ENCODE data around the gene ZNF611. TPM values are rescaled to one million over a fixed set of nuclear protein-coding genes. Genes with fewer than 3 reads are reported as not detected.
"Not testable (repeated sequence)": the region's sequence is repeated elsewhere in the genome, so short reads cannot be mapped to it uniquely, and the experiment has no call there.

The ZNF611 gene
- total and polyA plus RNA-seq, 4 donors: 0.50 to 12.7 (median 2.7) TPM

DNA sequence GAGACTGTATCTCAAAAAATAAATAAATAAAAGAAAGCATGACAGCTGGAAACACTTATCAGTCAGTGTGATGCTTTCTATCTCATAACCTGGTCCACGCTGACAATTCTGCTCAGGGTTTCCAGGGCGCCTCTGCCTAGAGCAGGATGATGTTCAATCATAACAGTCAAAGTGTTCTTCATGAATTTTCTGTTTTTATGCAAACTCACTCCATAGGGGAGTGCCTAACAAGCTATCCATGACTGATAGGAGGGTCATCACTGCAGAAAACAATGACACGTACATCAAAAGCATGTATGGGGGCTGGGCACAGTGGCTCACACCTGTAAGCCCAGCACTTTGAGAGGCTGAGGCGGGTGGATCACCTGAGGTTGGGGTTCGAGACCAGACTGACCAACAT, 55.2 kb downstream of the ZNF611 start:
- Histone ChIP-seq H3K4me3 (ENCODE audit: low read depth in 1 of 3, low read length in 3 of 3) (no peak overlapping the region), H3K9ac (ENCODE audit: low read depth in 1 of 2, low read length in 2 of 2) (no peak overlapping the region), H3K27me3 (ENCODE audit: control insufficient read depth in 4 of 4, insufficient read depth in 4 of 4, low read length in 3 of 4) (no peaks in the 10 kb centered on the region), H3K36me3 (ENCODE audit: control insufficient read depth in 4 of 4, insufficient read depth in 3 of 4, low read depth in 1 of 4, low read length in 3 of 4) (no peaks in the 10 kb centered on the region), H3K9me3 (ENCODE audit: control insufficient read depth in 4 of 4, low read length in 3 of 4) (peaks cover 2 to 8% (median 5%) of the 10 kb centered on the region in 4 donors), H3K27ac (ENCODE audit: low read depth in 1 of 2, low read length in 2 of 2) (no peak overlapping the region), H3K4me1 (ENCODE audit: control insufficient read depth in 4 of 4, insufficient read depth in 4 of 4, low read length in 3 of 4) (no peaks in the 10 kb centered on the region)
- no peak for TF ChIP-seq RXRA (IDR thresholded peaks at IDR 0.05)
- TF ChIP-seq GABPA (IDR thresholded peaks at IDR 0.05 in 1 of 2, conservative IDR thresholded peaks at IDR 0.05 in 1 of 2): no peak
- TF ChIP-seq FOXA2 (IDR thresholded peaks at IDR 0.05): no peak
- TF ChIP-seq JUND (IDR thresholded peaks at IDR 0.05): no peak
- TF ChIP-seq FOXA1 (IDR thresholded peaks at IDR 0.05): no peak
- no peak for TF ChIP-seq HNF4A (conservative IDR thresholded peaks at IDR 0.05)
- no peak for TF ChIP-seq TAF1 (conservative IDR thresholded peaks at IDR 0.05)
- WGBS: 88% methylated on average over 5 of the region's 5 CpGs
- DNase-seq (ENCODE audit: low spot score): no peak

DNA sequence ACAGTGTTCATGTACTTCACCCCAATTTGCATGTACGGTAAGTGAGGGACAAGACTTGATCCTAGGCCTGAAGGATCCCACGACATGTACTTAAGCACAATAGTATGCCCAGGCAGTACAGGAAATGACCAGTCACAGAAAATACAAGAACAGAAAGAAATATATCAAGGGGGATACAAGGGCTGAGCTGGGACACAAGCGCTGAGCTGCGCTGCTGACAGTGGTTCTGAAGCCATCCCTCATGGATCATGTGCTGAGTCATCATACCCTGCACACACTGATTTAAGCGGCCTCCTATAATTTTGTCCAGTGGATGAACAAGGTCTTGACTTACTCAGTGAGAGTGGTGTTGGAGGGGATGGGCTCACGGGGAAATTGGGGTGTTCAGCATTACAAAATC, 59.6 kb downstream of the ZNF611 start:
- not testable (repeated sequence) for H3K36me3 ChIP-seq (ENCODE audit: control insufficient read depth in 4 of 4, insufficient read depth in 3 of 4, low read depth in 1 of 4, low read length in 3 of 4); H3K27me3 ChIP-seq (ENCODE audit: control insufficient read depth in 4 of 4, insufficient read depth in 4 of 4, low read length in 3 of 4); DNase-seq (ENCODE audit: low spot score); H3K9ac ChIP-seq (ENCODE audit: low read depth in 1 of 2, low read length in 2 of 2); H3K27ac ChIP-seq (ENCODE audit: low read depth in 1 of 2, low read length in 2 of 2); H3K4me3 ChIP-seq (ENCODE audit: low read depth in 1 of 3, low read length in 3 of 3); H3K4me1 ChIP-seq (ENCODE audit: control insufficient read depth in 4 of 4, insufficient read depth in 4 of 4, low read length in 3 of 4)
- H3K9me3 ChIP-seq (ENCODE audit: control insufficient read depth in 4 of 4, low read length in 3 of 4): peaks cover 0 to 13% (median 5%) of the 10 kb centered on the region in 4 donors
- 90% methylated on average over 6 of the region's 6 CpGs for WGBS

DNA sequence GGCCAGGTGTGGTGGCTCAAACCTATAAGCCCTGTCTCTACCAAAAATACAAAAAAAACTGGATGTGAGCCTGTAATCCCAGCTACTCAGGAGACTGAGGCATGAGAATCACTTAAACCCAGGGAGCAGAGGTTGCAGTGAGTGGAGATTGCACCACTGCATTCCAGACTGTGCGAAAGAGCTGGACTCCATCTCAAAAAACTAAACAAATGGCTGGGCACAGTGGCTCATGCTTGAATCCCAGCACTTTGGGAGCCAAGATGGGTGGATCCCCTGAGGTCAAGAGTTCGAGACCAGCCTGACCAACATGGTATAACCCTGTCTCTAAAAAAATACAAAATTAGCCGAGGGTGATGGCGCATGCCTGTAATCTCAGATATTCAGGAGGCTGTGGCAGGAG, 61.8 kb downstream of the ZNF611 start:
- 89% methylated on average over 4 of the region's 4 CpGs for WGBS
- no peak overlapping the region for H3K27ac ChIP-seq (ENCODE audit: low read depth in 1 of 2, low read length in 2 of 2)
- H3K36me3 ChIP-seq (ENCODE audit: control insufficient read depth in 4 of 4, insufficient read depth in 3 of 4, low read depth in 1 of 4, low read length in 3 of 4): peaks cover 0 to 2% (median 0%) of the 10 kb centered on the region in 4 donors
- peaks cover 0 to 18% (median 6%) of the 10 kb centered on the region in 4 donors for H3K9me3 ChIP-seq (ENCODE audit: control insufficient read depth in 4 of 4, low read length in 3 of 4)
- no peaks in the 10 kb centered on the region for H3K4me1 ChIP-seq (ENCODE audit: control insufficient read depth in 4 of 4, insufficient read depth in 4 of 4, low read length in 3 of 4)
- H3K4me3 ChIP-seq (ENCODE audit: low read depth in 1 of 3, low read length in 3 of 3): no peak overlapping the region
- H3K9ac ChIP-seq (ENCODE audit: low read depth in 1 of 2, low read length in 2 of 2): no peak overlapping the region
- DNase-seq (ENCODE audit: low spot score): no peak
- TF ChIP-seq, protein P1, sequence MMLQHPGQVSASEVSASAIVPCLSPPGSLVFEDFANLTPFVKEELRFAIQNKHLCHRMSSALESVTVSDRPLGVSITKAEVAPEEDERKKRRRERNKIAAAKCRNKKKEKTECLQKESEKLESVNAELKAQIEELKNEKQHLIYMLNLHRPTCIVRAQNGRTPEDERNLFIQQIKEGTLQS (IDR thresholded peaks at IDR 0.05): no peak
- TF ChIP-seq EGR1 (IDR thresholded peaks at IDR 0.05; ENCODE audit: low read depth in 2 of 2): no peak
- no peak for TF ChIP-seq RXRA (IDR thresholded peaks at IDR 0.05)
- TF ChIP-seq, protein P2, sequence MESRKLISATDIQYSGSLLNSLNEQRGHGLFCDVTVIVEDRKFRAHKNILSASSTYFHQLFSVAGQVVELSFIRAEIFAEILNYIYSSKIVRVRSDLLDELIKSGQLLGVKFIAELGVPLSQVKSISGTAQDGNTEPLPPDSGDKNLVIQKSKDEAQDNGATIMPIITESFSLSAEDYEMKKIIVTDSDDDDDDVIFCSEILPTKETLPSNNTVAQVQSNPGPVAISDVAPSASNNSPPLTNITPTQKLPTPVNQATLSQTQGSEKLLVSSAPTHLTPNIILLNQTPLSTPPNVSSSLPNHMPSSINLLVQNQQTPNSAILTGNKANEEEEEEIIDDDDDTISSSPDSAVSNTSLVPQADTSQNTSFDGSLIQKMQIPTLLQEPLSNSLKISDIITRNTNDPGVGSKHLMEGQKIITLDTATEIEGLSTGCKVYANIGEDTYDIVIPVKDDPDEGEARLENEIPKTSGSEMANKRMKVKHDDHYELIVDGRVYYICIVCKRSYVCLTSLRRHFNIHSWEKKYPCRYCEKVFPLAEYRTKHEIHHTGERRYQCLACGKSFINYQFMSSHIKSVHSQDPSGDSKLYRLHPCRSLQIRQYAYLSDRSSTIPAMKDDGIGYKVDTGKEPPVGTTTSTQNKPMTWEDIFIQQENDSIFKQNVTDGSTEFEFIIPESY (IDR thresholded peaks at IDR 0.05): no peak
- TF ChIP-seq SP1 (IDR thresholded peaks at IDR 0.05): no peak
- TF ChIP-seq TAF1 (conservative IDR thresholded peaks at IDR 0.05): no peak
- TF ChIP-seq FOXA2 (IDR thresholded peaks at IDR 0.05): no peak
- no peak for TF ChIP-seq NR2F2 (IDR thresholded peaks at IDR 0.05)
- TF ChIP-seq JUND (IDR thresholded peaks at IDR 0.05): no peak
- TF ChIP-seq, protein P3, sequence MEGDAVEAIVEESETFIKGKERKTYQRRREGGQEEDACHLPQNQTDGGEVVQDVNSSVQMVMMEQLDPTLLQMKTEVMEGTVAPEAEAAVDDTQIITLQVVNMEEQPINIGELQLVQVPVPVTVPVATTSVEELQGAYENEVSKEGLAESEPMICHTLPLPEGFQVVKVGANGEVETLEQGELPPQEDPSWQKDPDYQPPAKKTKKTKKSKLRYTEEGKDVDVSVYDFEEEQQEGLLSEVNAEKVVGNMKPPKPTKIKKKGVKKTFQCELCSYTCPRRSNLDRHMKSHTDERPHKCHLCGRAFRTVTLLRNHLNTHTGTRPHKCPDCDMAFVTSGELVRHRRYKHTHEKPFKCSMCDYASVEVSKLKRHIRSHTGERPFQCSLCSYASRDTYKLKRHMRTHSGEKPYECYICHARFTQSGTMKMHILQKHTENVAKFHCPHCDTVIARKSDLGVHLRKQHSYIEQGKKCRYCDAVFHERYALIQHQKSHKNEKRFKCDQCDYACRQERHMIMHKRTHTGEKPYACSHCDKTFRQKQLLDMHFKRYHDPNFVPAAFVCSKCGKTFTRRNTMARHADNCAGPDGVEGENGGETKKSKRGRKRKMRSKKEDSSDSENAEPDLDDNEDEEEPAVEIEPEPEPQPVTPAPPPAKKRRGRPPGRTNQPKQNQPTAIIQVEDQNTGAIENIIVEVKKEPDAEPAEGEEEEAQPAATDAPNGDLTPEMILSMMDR (IDR thresholded peaks at IDR 0.05; ENCODE audit: low read depth, low read length, missing input control): no peak
- TF ChIP-seq HNF4A (conservative IDR thresholded peaks at IDR 0.05): no peak
- no peak for TF ChIP-seq YY1 (IDR thresholded peaks at IDR 0.05)
- TF ChIP-seq, protein P4, sequence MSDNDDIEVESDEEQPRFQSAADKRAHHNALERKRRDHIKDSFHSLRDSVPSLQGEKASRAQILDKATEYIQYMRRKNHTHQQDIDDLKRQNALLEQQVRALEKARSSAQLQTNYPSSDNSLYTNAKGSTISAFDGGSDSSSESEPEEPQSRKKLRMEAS (IDR thresholded peaks at IDR 0.05): no peak
- no peak for TF ChIP-seq GABPA (IDR thresholded peaks at IDR 0.05 in 1 of 2, conservative IDR thresholded peaks at IDR 0.05 in 1 of 2)
- no peak for TF ChIP-seq RAD21 (IDR thresholded peaks at IDR 0.05)
- TF ChIP-seq FOXA1 (IDR thresholded peaks at IDR 0.05): no peak
- TF ChIP-seq HNF4G (IDR thresholded peaks at IDR 0.05): no peak
- TF ChIP-seq, protein P5, sequence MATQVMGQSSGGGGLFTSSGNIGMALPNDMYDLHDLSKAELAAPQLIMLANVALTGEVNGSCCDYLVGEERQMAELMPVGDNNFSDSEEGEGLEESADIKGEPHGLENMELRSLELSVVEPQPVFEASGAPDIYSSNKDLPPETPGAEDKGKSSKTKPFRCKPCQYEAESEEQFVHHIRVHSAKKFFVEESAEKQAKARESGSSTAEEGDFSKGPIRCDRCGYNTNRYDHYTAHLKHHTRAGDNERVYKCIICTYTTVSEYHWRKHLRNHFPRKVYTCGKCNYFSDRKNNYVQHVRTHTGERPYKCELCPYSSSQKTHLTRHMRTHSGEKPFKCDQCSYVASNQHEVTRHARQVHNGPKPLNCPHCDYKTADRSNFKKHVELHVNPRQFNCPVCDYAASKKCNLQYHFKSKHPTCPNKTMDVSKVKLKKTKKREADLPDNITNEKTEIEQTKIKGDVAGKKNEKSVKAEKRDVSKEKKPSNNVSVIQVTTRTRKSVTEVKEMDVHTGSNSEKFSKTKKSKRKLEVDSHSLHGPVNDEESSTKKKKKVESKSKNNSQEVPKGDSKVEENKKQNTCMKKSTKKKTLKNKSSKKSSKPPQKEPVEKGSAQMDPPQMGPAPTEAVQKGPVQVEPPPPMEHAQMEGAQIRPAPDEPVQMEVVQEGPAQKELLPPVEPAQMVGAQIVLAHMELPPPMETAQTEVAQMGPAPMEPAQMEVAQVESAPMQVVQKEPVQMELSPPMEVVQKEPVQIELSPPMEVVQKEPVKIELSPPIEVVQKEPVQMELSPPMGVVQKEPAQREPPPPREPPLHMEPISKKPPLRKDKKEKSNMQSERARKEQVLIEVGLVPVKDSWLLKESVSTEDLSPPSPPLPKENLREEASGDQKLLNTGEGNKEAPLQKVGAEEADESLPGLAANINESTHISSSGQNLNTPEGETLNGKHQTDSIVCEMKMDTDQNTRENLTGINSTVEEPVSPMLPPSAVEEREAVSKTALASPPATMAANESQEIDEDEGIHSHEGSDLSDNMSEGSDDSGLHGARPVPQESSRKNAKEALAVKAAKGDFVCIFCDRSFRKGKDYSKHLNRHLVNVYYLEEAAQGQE (IDR thresholded peaks at IDR 0.05): no peak
- H3K27me3 ChIP-seq (ENCODE audit: control insufficient read depth in 4 of 4, insufficient read depth in 4 of 4, low read length in 3 of 4): no peaks in the 10 kb centered on the region
